Neural crest cell (in vitro differentiated cells): ENCODE results near the gene BACH2. TPM values are rescaled to one million over a fixed set of nuclear protein-coding genes. Genes with fewer than 3 reads are reported as not detected.
"Not testable (repeated sequence)": the region's sequence is repeated elsewhere in the genome, so short reads cannot be mapped to it uniquely, and the experiment has no call there.

Experiments
- DNase-seq: peaks from one replicate; pipeline ENCODE4 v3.0.0; 2021; ENCODE audit warnings: low read depth, mixed read lengths, low spot score
- H3K27ac Mint-ChIP-seq: one replicate; pipeline ENCODE4 v1.8.0; 2021; ENCODE audit warnings: mild to moderate bottlenecking, mixed read lengths; ENCODE audit not compliant: unreplicated experiment
- H3K27me3 Mint-ChIP-seq: 2 replicates; pipeline ENCODE4 v1.8.0; 2021; ENCODE audit warnings: low read depth, mild to moderate bottlenecking, mixed read lengths
- H3K36me3 Mint-ChIP-seq: 2 replicates; pipeline ENCODE4 v1.8.0; 2021; ENCODE audit warnings: low read depth, mild to moderate bottlenecking, mixed read lengths
- H3K4me1 Mint-ChIP-seq: 2 replicates; pipeline ENCODE4 v1.8.0; 2021; ENCODE audit warnings: mixed read lengths
- H3K4me3 Mint-ChIP-seq: one replicate; pipeline ENCODE4 v1.8.0; 2021; ENCODE audit warnings: mild to moderate bottlenecking, mixed read lengths
- H3K9me3 Mint-ChIP-seq: 2 replicates; pipeline ENCODE4 v1.8.0; 2021; ENCODE audit warnings: mixed read lengths
- CTCF ChIP-seq: fragments of 200-600 bp; sonication (generic); conservative IDR thresholded peaks from 2 replicates; pipeline ENCODE4 v1.5.0; 2021; ENCODE audit warnings: antibody characterized with exemption, mild to moderate bottlenecking
- long read RNA-seq: library from polyadenylated mRNA; unstranded; transcript quantifications from one replicate; pipeline ENCODE4 v2.0.0, GENCODE V29; 2020
- total RNA-seq: library from RNA; stranded (reverse); gene quantifications from 2 replicates; pipeline ENCODE4 v1.2.1, GENCODE V29; 2021

Gene BACH2
- 13.1 and 13.5 TPM in 2 replicates for total RNA-seq
- long read RNA-seq, partial matches to known transcripts = 0 of 1 reads
- long read RNA-seq, other reads (novel, unspliced or antisense) = 1 of 1 reads

- Mint-ChIP-seq H3K9me3 (no peaks in the 10 kb centered on the region), H3K27ac (no peak within 1 kb of the TSS), H3K36me3 (no peaks in the 10 kb centered on the region), H3K4me3 (peak within 1 kb of the TSS; percentile 93), H3K4me1 (peaks cover 34% of the 10 kb centered on the region), H3K27me3 (peaks cover 22% of the 10 kb centered on the region)
- peak; percentile 87 for DNase-seq
- peak; percentile 34 for TF ChIP-seq CTCF
Measured at GRCh38 chr6:90296341-90297114, at the start of gene BACH2. Gene BACH2, minus strand, starts transcription at chr6:90296843. Its CDS starts 287,999 bp downstream, at chr6:90008844.

- Mint-ChIP-seq H3K27me3 (no peaks in the 10 kb centered on the region), H3K9me3 (peaks cover 2% of the 10 kb centered on the region), H3K36me3 (no peaks in the 10 kb centered on the region), H3K4me3 (no peak overlapping the region), H3K27ac (no peak overlapping the region), H3K4me1 (peaks cover 4% of the 10 kb centered on the region)
- DNase-seq = no peak
- no peak for TF ChIP-seq CTCF
Measured at GRCh38 chr6:90343576-90343975, 46.9 kb upstream of the BACH2 start.

GRCh38 chr6:90338409-90338808 lies 41.8 kb upstream of the BACH2 start:
- TF ChIP-seq CTCF = no peak
- peaks cover 9% of the 10 kb centered on the region for H3K9me3 Mint-ChIP-seq
- H3K27ac Mint-ChIP-seq = no peak overlapping the region
- peaks cover 9% of the 10 kb centered on the region for H3K4me1 Mint-ChIP-seq
- no peak for DNase-seq
- H3K36me3 Mint-ChIP-seq = peaks cover 7% of the 10 kb centered on the region
- H3K27me3 Mint-ChIP-seq = no peaks in the 10 kb centered on the region
- no peak overlapping the region for H3K4me3 Mint-ChIP-seq

GRCh38 chr6:90336388-90336947 lies 39.8 kb upstream of the BACH2 start:
- Mint-ChIP-seq H3K27me3 (no peaks in the 10 kb centered on the region), H3K4me3 (no peak overlapping the region), H3K27ac (no peak overlapping the region), H3K4me1 (peaks cover 9% of the 10 kb centered on the region), H3K36me3 (peaks cover 7% of the 10 kb centered on the region), H3K9me3 (peaks cover 9% of the 10 kb centered on the region)
- no peak for DNase-seq
- TF ChIP-seq CTCF = no peak

GRCh38 chr6:90333928-90334327 lies 37.3 kb upstream of the BACH2 start:
- TF ChIP-seq CTCF = no peak
- no peak for DNase-seq
- Mint-ChIP-seq H3K27ac (no peak overlapping the region), H3K36me3 (peaks cover 7% of the 10 kb centered on the region), H3K27me3 (no peaks in the 10 kb centered on the region), H3K9me3 (peaks cover 9% of the 10 kb centered on the region), H3K4me3 (no peak overlapping the region), H3K4me1 (peaks cover 16% of the 10 kb centered on the region)

- DNase-seq, H3K9me3 Mint-ChIP-seq, H3K27ac Mint-ChIP-seq, H3K36me3 Mint-ChIP-seq, H3K27me3 Mint-ChIP-seq, H3K4me3 Mint-ChIP-seq: not testable (repeated sequence)
- H3K4me1 Mint-ChIP-seq = peaks cover 16% of the 10 kb centered on the region
Measured at GRCh38 chr6:90332978-90333543, 36.4 kb upstream of the BACH2 start.
